H9 (cell line): ENCODE results near the gene GAS6. TPM values are rescaled to one million over a fixed set of nuclear protein-coding genes. Genes with fewer than 3 reads are reported as not detected.

Experiments
- DNase-seq: peaks from one replicate; pipeline ENCODE4 v3.0.0-alpha.2; 2017
- H2AFZ ChIP-seq: one replicate; pipeline ENCODE4 v1.6.1; 2013; ENCODE audit warnings: mild to moderate bottlenecking, low read length, control low read depth, moderate library complexity
- H2AK5ac ChIP-seq: 2 replicates; pipeline ENCODE4 v1.6.1; 2013; ENCODE audit warnings: low read length, control low read depth, mixed read lengths; ENCODE audit not compliant: insufficient read length
- H2BK120ac ChIP-seq: one replicate; pipeline ENCODE4 v1.6.1; 2013; ENCODE audit warnings: low read depth, mild to moderate bottlenecking, low read length, control low read depth, inconsistent platforms; ENCODE audit not compliant: poor library complexity, severe bottlenecking
- H2BK12ac ChIP-seq: 2 replicates; pipeline ENCODE4 v1.6.1; 2013; ENCODE audit warnings: low read length, control low read depth, mixed read lengths, low read depth; ENCODE audit not compliant: insufficient read length
- H2BK15ac ChIP-seq: 2 replicates; pipeline ENCODE4 v1.6.1; 2013; ENCODE audit warnings: low read depth, low read length, control low read depth
- H2BK20ac ChIP-seq: one replicate; pipeline ENCODE4 v1.6.1; 2013; ENCODE audit warnings: low read depth, mild to moderate bottlenecking, low read length, control low read depth, inconsistent platforms; ENCODE audit not compliant: poor library complexity, severe bottlenecking
- H2BK5ac ChIP-seq: 2 replicates; pipeline ENCODE4 v1.6.1; 2013; ENCODE audit warnings: low read length, control low read depth, mixed read lengths; ENCODE audit not compliant: insufficient read length
- H3K14ac ChIP-seq: 2 replicates; pipeline ENCODE4 v1.6.1; 2013; ENCODE audit warnings: low read length, control low read depth; ENCODE audit not compliant: insufficient read depth
- H3K18ac ChIP-seq: 2 replicates; pipeline ENCODE4 v1.6.1; 2013; ENCODE audit warnings: low read depth, mild to moderate bottlenecking, mixed read lengths, low read length, control low read depth; ENCODE audit not compliant: insufficient read length
- H3K23ac ChIP-seq: 2 replicates; pipeline ENCODE4 v1.6.1; 2013; ENCODE audit warnings: low read length, control low read depth, mixed read lengths, low read depth; ENCODE audit not compliant: insufficient read length
- H3K23me2 ChIP-seq: 2 replicates; pipeline ENCODE4 v1.6.1; 2013; ENCODE audit warnings: low read depth, mild to moderate bottlenecking, mixed read lengths, low read length, control low read depth; ENCODE audit not compliant: insufficient read length, poor library complexity, severe bottlenecking
- H3K27ac ChIP-seq: 2 replicates; pipeline ENCODE4 v1.5.1; 2013; ENCODE audit warnings: low read length, control low read depth, mixed read lengths, low read depth; ENCODE audit not compliant: insufficient read length
- H3K27me3 ChIP-seq: 2 replicates; pipeline ENCODE4 v1.6.1; 2013; ENCODE audit warnings: low read length, control low read depth, inconsistent platforms; ENCODE audit not compliant: insufficient read depth
- H3K4ac ChIP-seq: 2 replicates; pipeline ENCODE4 v1.6.1; 2013; ENCODE audit warnings: low read depth, mild to moderate bottlenecking, control low read depth, inconsistent platforms, low read length, moderate library complexity
- H3K4me1 ChIP-seq: 2 replicates; pipeline ENCODE4 v1.6.1; 2013; ENCODE audit warnings: low read length, control low read depth, inconsistent platforms; ENCODE audit not compliant: insufficient read depth
- H3K4me2 ChIP-seq: 2 replicates; pipeline ENCODE4 v1.6.1; 2013; ENCODE audit warnings: low read length, control low read depth, mixed read lengths; ENCODE audit not compliant: insufficient read length, insufficient read depth
- H3K56ac ChIP-seq: 2 replicates; pipeline ENCODE4 v1.6.1; 2013; ENCODE audit warnings: low read depth, mild to moderate bottlenecking, mixed read lengths, low read length, control low read depth; ENCODE audit not compliant: insufficient read length
- H3K79me1 ChIP-seq: 2 replicates; pipeline ENCODE4 v1.6.1; 2013; ENCODE audit warnings: low read depth, mild to moderate bottlenecking, moderate library complexity, low read length, control low read depth, inconsistent platforms; ENCODE audit not compliant: insufficient read depth, poor library complexity, severe bottlenecking
- H3K79me2 ChIP-seq: 2 replicates; pipeline ENCODE4 v1.6.1; 2013; ENCODE audit warnings: low read length, control low read depth, inconsistent platforms; ENCODE audit not compliant: insufficient read depth
- H3K9ac ChIP-seq: 2 replicates; pipeline ENCODE4 v1.6.1; 2013; ENCODE audit warnings: low read length, control low read depth, mixed read lengths; ENCODE audit not compliant: insufficient read length; ENCODE audit errors: extremely low read depth
- H3K9me3 ChIP-seq: one replicate; pipeline ENCODE4 v1.6.1; 2013; ENCODE audit warnings: low read depth, low read length, inconsistent platforms; ENCODE audit not compliant: control insufficient read depth
- H3T11ph ChIP-seq: one replicate; pipeline ENCODE4 v1.6.1; 2013; ENCODE audit warnings: mild to moderate bottlenecking, low read length, control low read depth, inconsistent platforms
- H4K20me1 ChIP-seq: one replicate; pipeline ENCODE4 v1.6.1; 2013; ENCODE audit not compliant: control insufficient read depth, insufficient read length, insufficient read depth
- H4K5ac ChIP-seq: 2 replicates; pipeline ENCODE4 v1.6.1; 2013; ENCODE audit warnings: low read depth, mild to moderate bottlenecking, mixed read lengths, low read length, control low read depth; ENCODE audit not compliant: insufficient read length
- H4K8ac ChIP-seq: replicated peaks from 2 replicates; pipeline ENCODE4 v1.6.1; 2013; ENCODE audit warnings: low read length, control low read depth, mixed read lengths, low read depth; ENCODE audit not compliant: insufficient read length
- H4K91ac ChIP-seq: 2 replicates; pipeline ENCODE4 v1.6.1; 2013; ENCODE audit warnings: low read depth, mild to moderate bottlenecking, moderate library complexity, mixed read lengths, low read length, control low read depth; ENCODE audit not compliant: insufficient read length
- H3K27ac Mint-ChIP-seq, 3 experiments: 2 replicates in 2 of 3; 3 replicates in 1 of 3; pipeline ENCODE4 v1.8.0; 2020 to 2021; ENCODE audit warnings: mixed read lengths in 3 of 3, mild to moderate bottlenecking in 1 of 3, moderate library complexity in 1 of 3
- H3K27me3 Mint-ChIP-seq: 2 replicates; pipeline ENCODE4 v1.8.0; 2021; ENCODE audit warnings: low read depth, mild to moderate bottlenecking, moderate library complexity, mixed read lengths
- H3K36me3 Mint-ChIP-seq, 3 experiments: 2 replicates in 2 of 3; 3 replicates in 1 of 3; pipeline ENCODE4 v1.8.0; 2020 to 2021; ENCODE audit warnings: low read depth in 3 of 3, mixed read lengths in 3 of 3; ENCODE audit not compliant: insufficient read depth in 1 of 3
- H3K4me1 Mint-ChIP-seq, 2 experiments: 2 replicates each; pipeline ENCODE4 v1.8.0; 2020; ENCODE audit warnings: mixed read lengths in 2 of 2
- H3K4me3 Mint-ChIP-seq, 2 experiments: 2 replicates in 1 of 2; 3 replicates in 1 of 2; pipeline ENCODE4 v1.8.0; 2020 to 2021; ENCODE audit warnings: mild to moderate bottlenecking in 2 of 2, mixed read lengths in 2 of 2, moderate library complexity in 1 of 2
- H3K9me3 Mint-ChIP-seq, 2 experiments: 2 replicates in 1 of 2; 3 replicates in 1 of 2; pipeline ENCODE4 v1.8.0; 2020; ENCODE audit warnings: mild to moderate bottlenecking in 2 of 2, mixed read lengths in 2 of 2, moderate library complexity in 1 of 2
- CTCF ChIP-seq: fragments of 200-600 bp; sonication (generic); conservative IDR thresholded peaks from 3 replicates; pipeline ENCODE4 v1.8.0; 2021; ENCODE audit warnings: antibody characterized with exemption, mild to moderate bottlenecking
- WGBS: extraction: QIAGEN DNeasy Blood & Tissue Kit; methylation state at CpG from one replicate; pipeline ENCODE4 v1.1.7; 2013; ENCODE audit warnings: missing lambda C conversion rate, low lambda C conversion rate, mixed read lengths; ENCODE audit not compliant: insufficient read length; ENCODE audit errors: extremely low coverage; 5-methylcytosine and 5-hydroxymethylcytosine counted together
- total RNA-seq: library from RNA; stranded (reverse); gene quantifications from 2 replicates; pipeline ENCODE4 v1.2.1, GENCODE V29; 2021

GAS6 gene
- total RNA-seq, 1 experiment from 2014 or later = 20.5 TPM

DNA sequence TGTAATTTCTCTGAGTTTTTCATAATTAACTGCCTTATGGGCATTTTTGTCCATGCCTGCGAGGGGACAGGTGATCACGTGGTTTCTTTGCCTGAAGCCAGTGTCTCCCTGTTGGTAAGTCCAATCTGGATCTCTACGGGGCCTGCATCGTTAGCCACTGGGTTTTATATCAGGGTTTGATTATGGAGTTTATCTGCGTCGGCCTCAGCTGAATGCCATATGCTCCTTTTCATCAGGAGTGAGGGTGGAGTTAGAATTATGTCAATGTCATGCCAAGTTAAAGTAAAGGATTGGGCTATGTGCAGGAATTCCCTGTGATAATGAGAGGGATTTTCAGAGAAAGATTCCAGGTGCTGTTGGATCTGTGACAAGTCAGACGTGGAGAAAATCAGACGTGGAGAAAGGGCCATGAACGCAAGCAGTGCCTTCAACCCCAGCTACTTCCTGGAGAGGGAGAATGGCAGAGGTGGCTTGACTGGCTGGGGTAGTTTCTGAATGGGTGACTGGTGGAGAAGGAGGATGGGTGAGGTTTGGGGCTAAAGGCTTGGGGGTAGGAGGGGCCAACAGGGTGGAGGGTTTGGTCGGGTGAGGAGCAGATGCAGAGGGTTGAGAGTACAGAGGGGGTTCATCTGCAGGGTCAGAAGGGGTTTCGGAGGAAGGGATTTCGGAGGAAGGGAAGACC, 80.5 kb downstream of the GAS6 start:
- no peaks in the 10 kb centered on the region for H3K79me1 ChIP-seq
- no peak overlapping the region for H3K27ac Mint-ChIP-seq
- no peak overlapping the region for H3K4ac ChIP-seq
- no peaks in the 10 kb centered on the region for H3K9me3 ChIP-seq
- no peak for DNase-seq
- no peak overlapping the region for H3K4me2 ChIP-seq
- no peaks in the 10 kb centered on the region for H3K27me3 ChIP-seq
- no peak overlapping the region for H2AK5ac ChIP-seq
- H3K27ac ChIP-seq = no peak overlapping the region
- no peak overlapping the region for H3K23ac ChIP-seq
- no CpG with 5 or more reads among the region's 12 CpGs for WGBS
- no peak overlapping the region for H4K8ac ChIP-seq
- no peak overlapping the region for H2BK15ac ChIP-seq
- H3K14ac ChIP-seq = no peak overlapping the region
- no peak overlapping the region for H3K9ac ChIP-seq
- peaks cover 18% of the 10 kb centered on the region for H3K27me3 Mint-ChIP-seq
- H2BK20ac ChIP-seq = no peak overlapping the region
- no peak overlapping the region for H2BK5ac ChIP-seq
- no peaks in the 10 kb centered on the region; the same call in 1 of the 2 replicates for H3K4me1 ChIP-seq
- H3K4me1 Mint-ChIP-seq = peaks cover 12 to 13% of the 10 kb centered on the region in 2 experiments
- H3K9me3 Mint-ChIP-seq = peaks cover 14% of the 10 kb centered on the region in 2 experiments
- H4K91ac ChIP-seq = no peak overlapping the region
- no peak overlapping the region for H4K5ac ChIP-seq
- no peaks in the 10 kb centered on the region for H3K79me2 ChIP-seq
- peaks cover 2 to 10% (median 5%) of the 10 kb centered on the region in 3 experiments for H3K36me3 Mint-ChIP-seq
- no peak overlapping the region for H3K18ac ChIP-seq
- no peaks in the 10 kb centered on the region for H3K23me2 ChIP-seq
- H3K4me3 Mint-ChIP-seq = no peak overlapping the region
- H3K56ac ChIP-seq = no peak overlapping the region
- H2BK12ac ChIP-seq = no peak overlapping the region
- no peak overlapping the region for H2AFZ ChIP-seq
- no peak for TF ChIP-seq CTCF
- no peak overlapping the region for H2BK120ac ChIP-seq
- no peaks in the 10 kb centered on the region for H4K20me1 ChIP-seq
- no peak overlapping the region for H3T11ph ChIP-seq
